Measurements from ENCODE around the gene B3GALT6.

The B3GALT6 gene

GRCh38 chr1:1253972-1254666 lies 22.1 kb downstream of the B3GALT6 start:
- no peak for TF ChIP-seq CTCF (IDR thresholded peaks at IDR 0.05; ENCODE audit: extremely low read depth, missing control alignments)

GRCh38 chr1:1254667-1254998 lies 22.6 kb downstream of the B3GALT6 start:
- DNase-seq (ENCODE audit: low spot score) = no peak
- TF ChIP-seq CTCF (IDR thresholded peaks at IDR 0.05; ENCODE audit: extremely low read depth, missing control alignments) = no peak

More at GRCh38 chr1:1253972-1254666, 22.1 kb downstream of the B3GALT6 start:
- no peak for DNase-seq (ENCODE audit: low spot score)

- TF ChIP-seq CTCF (IDR thresholded peaks at IDR 0.05; ENCODE audit: extremely low read depth, missing control alignments) = no peak
- DNase-seq (ENCODE audit: low spot score) = no peak
These were observed 23.0 kb downstream of the B3GALT6 start for GRCh38 chr1:1255078-1255477.

DNA sequence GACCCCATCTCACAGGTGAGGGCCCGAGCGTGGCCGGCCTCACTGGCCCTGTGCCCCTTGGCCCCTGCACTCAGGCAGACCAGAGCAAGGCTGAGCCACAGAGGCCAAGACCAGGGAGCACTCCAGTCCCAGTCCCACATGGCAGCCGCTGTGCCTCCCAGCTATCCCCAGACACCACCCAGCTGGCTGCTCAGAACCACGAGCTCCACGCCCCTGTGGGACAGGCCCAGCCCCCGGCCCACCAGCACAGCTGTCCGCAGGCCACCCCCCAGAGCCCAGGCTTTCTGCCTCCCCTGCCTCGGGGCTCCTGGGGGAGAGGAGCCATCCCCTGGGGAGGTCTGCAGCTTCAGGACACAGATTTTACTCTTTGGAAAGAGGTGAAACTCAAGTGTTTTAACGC lies 23.6 kb downstream of the B3GALT6 start:
- no peak for TF ChIP-seq CTCF (IDR thresholded peaks at IDR 0.05; ENCODE audit: extremely low read depth, missing control alignments)
- no peak for DNase-seq (ENCODE audit: low spot score)

DNA sequence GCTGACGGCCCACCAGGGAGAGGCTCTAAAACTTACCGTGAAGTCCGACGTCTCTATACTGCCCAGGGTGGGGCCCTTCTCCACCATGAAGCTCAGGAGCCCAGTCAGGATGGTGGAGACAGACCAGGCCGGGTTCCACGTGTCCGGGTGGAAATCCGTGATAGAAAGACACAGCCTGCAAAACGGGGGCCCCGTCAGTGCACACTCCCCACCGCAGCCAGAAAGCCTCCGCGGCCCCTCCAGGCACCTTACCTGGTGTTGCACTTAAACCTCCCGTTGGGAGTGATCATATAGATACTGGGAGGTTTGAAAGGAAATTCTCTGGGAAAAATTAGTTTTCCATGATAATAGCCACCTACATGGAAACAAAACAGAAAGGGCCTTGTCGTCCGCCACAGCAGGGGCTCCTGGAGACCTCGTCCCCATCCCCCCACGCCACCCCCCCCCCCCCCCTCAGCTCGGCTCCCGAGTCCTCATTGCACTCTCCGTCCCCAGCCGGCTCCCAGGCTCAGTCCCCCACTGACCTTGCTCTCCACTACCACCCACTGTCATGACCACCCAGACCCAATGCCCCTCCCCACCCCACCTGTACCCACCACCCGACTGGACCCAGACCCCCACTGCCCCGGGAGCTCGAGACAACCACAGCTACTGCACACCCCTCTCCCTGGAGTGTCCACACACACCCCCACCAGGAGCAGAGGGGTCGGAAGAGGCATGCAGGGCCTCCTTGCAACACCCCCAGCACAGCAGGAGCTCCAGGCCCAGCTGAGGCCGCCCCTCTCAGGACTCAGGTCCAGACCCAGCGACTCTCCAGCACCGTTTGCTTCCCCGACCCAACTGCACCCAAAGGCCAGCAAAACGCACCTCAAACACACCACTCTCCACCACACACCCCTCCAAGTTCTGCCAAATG lies 25.2 kb downstream of the B3GALT6 start:
- DNase-seq (ENCODE audit: low spot score) = no peak
- no peak for TF ChIP-seq CTCF (IDR thresholded peaks at IDR 0.05; ENCODE audit: extremely low read depth, missing control alignments)

DNA sequence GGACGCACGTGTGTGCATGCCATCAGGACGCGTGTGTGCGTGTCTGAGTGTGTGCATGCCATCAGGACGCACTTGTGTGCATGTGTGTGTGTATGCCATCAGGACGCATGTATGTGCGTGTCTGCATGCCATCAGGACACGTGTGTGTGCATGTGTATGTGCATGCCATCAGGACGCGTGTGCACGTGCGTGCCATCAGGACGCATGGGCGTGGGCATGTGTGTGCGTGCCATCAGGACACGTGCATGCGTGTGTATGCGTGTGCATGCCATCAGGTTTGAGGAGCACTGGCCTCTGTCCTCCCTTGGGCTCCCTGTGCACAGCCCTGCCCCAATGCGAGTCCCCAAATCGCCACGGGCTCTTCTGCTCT lies 27.1 kb downstream of the B3GALT6 start:
- TF ChIP-seq CTCF (IDR thresholded peaks at IDR 0.05; ENCODE audit: extremely low read depth, missing control alignments) = no peak
- DNase-seq (ENCODE audit: low spot score) = no peak

DNA sequence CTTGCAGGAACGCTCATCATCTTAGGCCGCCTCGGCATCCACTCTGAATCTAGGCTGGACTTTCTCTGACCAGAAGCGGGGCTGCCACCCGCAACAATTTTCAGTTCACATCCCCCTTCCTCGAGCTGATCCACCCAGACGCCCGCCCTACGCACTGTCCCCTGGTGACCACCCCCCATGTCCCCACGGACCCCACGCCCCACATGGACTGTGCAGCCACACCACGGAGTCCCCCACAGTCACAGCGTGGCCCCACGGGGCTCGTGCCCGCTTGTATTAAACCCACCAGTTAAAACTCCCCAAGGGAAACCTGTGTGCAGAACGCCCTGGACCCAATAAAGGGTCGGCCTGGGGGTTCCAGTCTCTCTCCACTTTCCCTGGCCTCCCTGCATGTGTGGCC lies 27.5 kb downstream of the B3GALT6 start:
- no peak for TF ChIP-seq CTCF (IDR thresholded peaks at IDR 0.05; ENCODE audit: extremely low read depth, missing control alignments)
- DNase-seq (ENCODE audit: low spot score) = no peak
